RWPE2 (cell line): ENCODE data around the gene ZFP82.

Experiments used
- ATAC-seq: fragments of 200-7000 bp; cut with Tn5 transposase; 3 replicates; pipeline ENCODE4 v1.9.1; 2021; ENCODE audit warnings: low read depth
- DNase-seq: peaks from one replicate; pipeline ENCODE4 v3.0.0-alpha.2; 2020; ENCODE audit warnings: low spot score
- H3K27ac ChIP-seq: fragments of 450-650 bp; 2 replicates; pipeline ENCODE4 v1.5.1; 2017; ENCODE audit warnings: mild to moderate bottlenecking; ENCODE audit not compliant: poor library complexity, severe bottlenecking
- H3K27me3 ChIP-seq: fragments of 250-450 bp; sonication (Bioruptor Pico); 2 replicates; pipeline ENCODE4 v1.5.1; 2021; ENCODE audit warnings: mild to moderate bottlenecking, moderate library complexity; ENCODE audit not compliant: insufficient read depth, poor library complexity, severe bottlenecking
- H3K36me3 ChIP-seq: fragments of 250-450 bp; sonication (Bioruptor Pico); 2 replicates; pipeline ENCODE4 v1.5.1; 2020; ENCODE audit warnings: low read depth, mild to moderate bottlenecking, moderate library complexity
- H3K4me1 ChIP-seq: fragments of 250-450 bp; sonication (Bioruptor Pico); 2 replicates; pipeline ENCODE4 v1.5.1; 2021; ENCODE audit warnings: mild to moderate bottlenecking, moderate library complexity; ENCODE audit not compliant: insufficient read depth, poor library complexity, severe bottlenecking
- H3K4me3 ChIP-seq: fragments of 250-450 bp; sonication (Bioruptor Pico); 2 replicates; pipeline ENCODE4 v1.5.1; 2021; ENCODE audit warnings: mild to moderate bottlenecking, moderate library complexity; ENCODE audit not compliant: severe bottlenecking
- H3K9me3 ChIP-seq: fragments of 250-450 bp; sonication (Bioruptor Pico); 2 replicates; pipeline ENCODE4 v1.5.1; 2021; ENCODE audit warnings: mild to moderate bottlenecking, moderate library complexity; ENCODE audit not compliant: severe bottlenecking
- TF ChIP-seq, protein P1 (sequence below): fragments of 450-650 bp; IDR thresholded peaks from one replicate; pipeline ENCODE4 v1.5.1; 2017; ENCODE audit warnings: mild to moderate bottlenecking, moderate library complexity; ENCODE audit not compliant: poor library complexity, severe bottlenecking

Gene ZFP82

DNA sequence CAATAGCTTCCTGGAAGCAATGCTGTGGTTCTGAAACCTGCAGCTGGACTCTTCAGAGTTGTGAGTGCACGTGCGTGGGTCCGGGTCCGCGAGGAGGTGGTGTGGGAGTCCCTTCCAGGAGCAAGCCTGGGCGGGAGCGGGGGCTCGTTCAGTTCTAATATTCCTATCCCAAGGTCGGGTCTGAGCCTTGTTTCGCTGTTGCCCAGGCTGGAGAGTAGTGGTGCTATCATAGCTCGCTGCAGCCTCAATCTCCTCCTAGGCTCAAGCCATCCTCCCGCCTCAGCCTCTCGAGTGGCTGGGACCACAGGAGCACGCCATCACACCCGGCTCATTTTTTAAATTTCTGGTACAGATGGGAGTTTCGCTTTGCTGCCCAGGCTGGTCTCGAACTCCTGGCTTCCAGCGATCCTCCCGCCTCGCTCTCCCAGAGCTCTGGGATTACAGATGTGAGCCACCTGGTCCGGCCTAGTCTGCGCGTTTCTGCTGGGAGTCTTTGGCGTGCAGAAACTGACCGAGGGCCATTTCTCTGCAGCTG, 625 bp downstream of the ZFP82 start:
- TF ChIP-seq, protein P1, sequence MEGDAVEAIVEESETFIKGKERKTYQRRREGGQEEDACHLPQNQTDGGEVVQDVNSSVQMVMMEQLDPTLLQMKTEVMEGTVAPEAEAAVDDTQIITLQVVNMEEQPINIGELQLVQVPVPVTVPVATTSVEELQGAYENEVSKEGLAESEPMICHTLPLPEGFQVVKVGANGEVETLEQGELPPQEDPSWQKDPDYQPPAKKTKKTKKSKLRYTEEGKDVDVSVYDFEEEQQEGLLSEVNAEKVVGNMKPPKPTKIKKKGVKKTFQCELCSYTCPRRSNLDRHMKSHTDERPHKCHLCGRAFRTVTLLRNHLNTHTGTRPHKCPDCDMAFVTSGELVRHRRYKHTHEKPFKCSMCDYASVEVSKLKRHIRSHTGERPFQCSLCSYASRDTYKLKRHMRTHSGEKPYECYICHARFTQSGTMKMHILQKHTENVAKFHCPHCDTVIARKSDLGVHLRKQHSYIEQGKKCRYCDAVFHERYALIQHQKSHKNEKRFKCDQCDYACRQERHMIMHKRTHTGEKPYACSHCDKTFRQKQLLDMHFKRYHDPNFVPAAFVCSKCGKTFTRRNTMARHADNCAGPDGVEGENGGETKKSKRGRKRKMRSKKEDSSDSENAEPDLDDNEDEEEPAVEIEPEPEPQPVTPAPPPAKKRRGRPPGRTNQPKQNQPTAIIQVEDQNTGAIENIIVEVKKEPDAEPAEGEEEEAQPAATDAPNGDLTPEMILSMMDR = no peak
- Histone ChIP-seq H3K27me3 (no peaks in the 10 kb centered on the region), H3K27ac (peak overlapping the region; percentile 10), H3K9me3 (peaks cover 3% of the 10 kb centered on the region), H3K36me3 (peaks cover 13% of the 10 kb centered on the region; the same call in 1 of the 2 replicates), H3K4me3 (peak overlapping the region; percentile 48), H3K4me1 (no peaks in the 10 kb centered on the region)
- DNase-seq = no peak
- ATAC-seq = peak; percentile 14; the same call in 1 of the 3 replicates

DNA sequence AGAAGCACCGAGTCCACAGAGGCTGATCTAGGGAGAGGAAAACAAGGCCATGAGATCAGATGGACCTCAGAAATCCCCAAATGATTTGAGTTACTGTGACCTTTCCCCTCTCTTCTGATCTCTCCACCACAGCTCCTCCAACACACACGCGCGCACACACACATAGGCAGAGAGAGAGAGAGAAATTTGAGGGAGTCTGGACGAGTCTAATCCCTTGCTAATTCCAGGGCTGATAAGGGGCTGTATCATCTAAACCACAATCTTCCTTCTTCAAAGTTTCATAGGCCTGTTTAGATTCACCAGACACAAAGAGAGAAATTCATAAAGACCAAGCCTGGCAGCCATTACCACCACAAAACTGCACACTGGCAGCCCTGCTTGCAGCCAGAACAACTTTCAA, 8.6 kb downstream of the ZFP82 start:
- TF ChIP-seq, protein P1 = no peak
- Histone ChIP-seq H3K4me1 (no peaks in the 10 kb centered on the region), H3K27me3 (no peaks in the 10 kb centered on the region), H3K36me3 (peaks cover 51% of the 10 kb centered on the region), H3K4me3 (no peak overlapping the region), H3K9me3 (peaks cover 3% of the 10 kb centered on the region), H3K27ac (no peak overlapping the region)
- no peak for ATAC-seq
- DNase-seq = no peak

DNA sequence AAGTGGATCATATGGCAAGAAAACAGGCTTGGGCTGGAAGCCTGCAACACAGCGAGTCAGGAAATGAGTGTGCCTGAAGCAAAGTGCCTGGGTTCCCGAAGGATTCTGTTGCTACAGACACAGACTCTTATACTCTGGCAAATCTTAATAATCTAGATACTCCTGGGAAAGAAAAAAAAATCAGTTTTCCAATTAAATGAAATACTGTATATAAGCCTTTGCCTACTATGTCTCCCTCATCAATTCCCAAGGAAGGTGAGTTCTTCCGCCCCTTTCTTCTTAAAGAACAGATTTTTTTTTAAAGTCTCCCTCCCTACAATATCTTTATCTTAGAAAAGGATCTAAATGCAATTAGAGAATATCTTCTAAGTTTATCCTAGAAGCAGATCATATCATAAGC, 10.3 kb downstream of the ZFP82 start:
- DNase-seq (no peak), ATAC-seq (no peak)
- no peaks in the 10 kb centered on the region for H3K27me3 ChIP-seq
- TF ChIP-seq, protein P1 = no peak
- no peak overlapping the region for H3K4me3 ChIP-seq
- no peaks in the 10 kb centered on the region for H3K4me1 ChIP-seq
- no peak overlapping the region for H3K27ac ChIP-seq
- H3K36me3 ChIP-seq = peaks cover 55% of the 10 kb centered on the region
- no peaks in the 10 kb centered on the region for H3K9me3 ChIP-seq

DNA sequence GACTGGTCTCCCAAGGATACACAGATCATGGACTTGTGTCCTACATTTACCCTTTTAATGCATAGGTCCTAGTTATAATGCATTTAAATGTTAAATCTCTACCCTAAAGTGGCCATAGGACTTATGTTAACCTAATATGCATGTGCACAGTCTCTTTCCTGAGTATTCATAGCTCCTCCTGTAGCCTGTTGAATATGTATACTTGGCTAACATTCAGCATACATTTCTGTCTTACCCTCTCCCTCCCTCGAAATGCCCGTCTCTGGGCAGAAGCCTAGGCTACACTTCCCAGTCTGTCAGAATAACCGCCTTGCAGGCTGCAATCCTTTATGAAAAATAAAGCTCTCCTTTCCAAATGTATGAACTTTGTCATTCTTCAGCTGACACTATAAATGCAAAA, 13.9 kb downstream of the ZFP82 start:
- Histone ChIP-seq H3K4me1 (no peaks in the 10 kb centered on the region), H3K9me3 (no peaks in the 10 kb centered on the region), H3K27ac (no peak overlapping the region), H3K4me3 (no peak overlapping the region), H3K27me3 (no peaks in the 10 kb centered on the region), H3K36me3 (peaks cover 45% of the 10 kb centered on the region)
- TF ChIP-seq, protein P1 = no peak
- ATAC-seq (no peak), DNase-seq (no peak)

DNA sequence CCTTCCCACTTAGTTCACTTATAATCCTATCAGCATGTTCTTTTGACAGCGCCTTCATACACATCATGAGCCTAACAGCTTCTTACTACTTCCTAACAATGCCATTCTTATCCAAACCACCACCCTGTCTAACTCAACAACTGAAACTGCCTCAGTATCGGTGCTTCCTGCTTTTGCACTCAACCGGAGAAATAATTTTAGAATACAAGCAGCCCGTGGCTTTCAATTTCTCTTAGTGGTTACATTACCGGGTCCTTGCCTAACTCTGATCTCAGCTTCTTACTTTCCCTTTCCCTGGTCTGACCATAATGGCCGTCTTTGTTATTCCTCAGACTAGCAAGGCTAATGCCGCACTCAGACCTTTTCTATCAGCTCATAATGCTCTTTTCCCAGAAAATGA, 17.0 kb downstream of the ZFP82 start:
- peaks cover 28% of the 10 kb centered on the region for H3K36me3 ChIP-seq
- DNase-seq (no peak), ATAC-seq (no peak)
- no peaks in the 10 kb centered on the region for H3K9me3 ChIP-seq
- H3K4me1 ChIP-seq = no peaks in the 10 kb centered on the region
- H3K27me3 ChIP-seq = no peaks in the 10 kb centered on the region
- H3K27ac ChIP-seq = no peak overlapping the region
- TF ChIP-seq, protein P1 = no peak
- H3K4me3 ChIP-seq = no peak overlapping the region
